Stimulated activated naive B cell treated with anti-CD40 and anti-IgM and Interleukin-4, amounts not matched to agents 10 μg/mL and 1 μg/mL and 100 μg/mL, for 72 hours (primary cell): ENCODE data around the gene MACROD2.

ENCODE experiments used
- ATAC-seq, 2 donors: fragments of 150-1000 bp; cut with Tn5 transposase; replicated peaks; 2 replicates each; pipeline ENCODE4 v1.10.0; 2021; ENCODE audit warnings: moderate library complexity in 1 of 2
- DNase-seq: peaks from one replicate; pipeline ENCODE4 v3.0.0; 2021
- H3K27ac Mint-ChIP-seq: one replicate; pipeline ENCODE4 v1.8.0; 2022; ENCODE audit warnings: mild to moderate bottlenecking, mixed read lengths
- H3K27me3 Mint-ChIP-seq, 2 donors: one replicate each; pipeline ENCODE4 v1.8.0; 2022; ENCODE audit warnings: mixed read lengths in 2 of 2
- H3K36me3 Mint-ChIP-seq, 2 donors: one replicate each; pipeline ENCODE4 v1.8.0; 2022; ENCODE audit warnings: mixed read lengths in 2 of 2, mild to moderate bottlenecking in 1 of 2
- H3K4me1 Mint-ChIP-seq, 2 donors: one replicate each; pipeline ENCODE4 v1.8.0; 2022; ENCODE audit warnings: mixed read lengths in 2 of 2, mild to moderate bottlenecking in 1 of 2
- H3K4me3 Mint-ChIP-seq, 2 donors: one replicate each; pipeline ENCODE4 v1.8.0; 2022; ENCODE audit warnings: mild to moderate bottlenecking in 2 of 2, mixed read lengths in 2 of 2, moderate library complexity in 1 of 2
- H3K9me3 Mint-ChIP-seq, 2 donors: one replicate each; pipeline ENCODE4 v1.8.0; 2022; ENCODE audit warnings: mixed read lengths in 2 of 2, mild to moderate bottlenecking in 1 of 2

MACROD2 gene

DNA sequence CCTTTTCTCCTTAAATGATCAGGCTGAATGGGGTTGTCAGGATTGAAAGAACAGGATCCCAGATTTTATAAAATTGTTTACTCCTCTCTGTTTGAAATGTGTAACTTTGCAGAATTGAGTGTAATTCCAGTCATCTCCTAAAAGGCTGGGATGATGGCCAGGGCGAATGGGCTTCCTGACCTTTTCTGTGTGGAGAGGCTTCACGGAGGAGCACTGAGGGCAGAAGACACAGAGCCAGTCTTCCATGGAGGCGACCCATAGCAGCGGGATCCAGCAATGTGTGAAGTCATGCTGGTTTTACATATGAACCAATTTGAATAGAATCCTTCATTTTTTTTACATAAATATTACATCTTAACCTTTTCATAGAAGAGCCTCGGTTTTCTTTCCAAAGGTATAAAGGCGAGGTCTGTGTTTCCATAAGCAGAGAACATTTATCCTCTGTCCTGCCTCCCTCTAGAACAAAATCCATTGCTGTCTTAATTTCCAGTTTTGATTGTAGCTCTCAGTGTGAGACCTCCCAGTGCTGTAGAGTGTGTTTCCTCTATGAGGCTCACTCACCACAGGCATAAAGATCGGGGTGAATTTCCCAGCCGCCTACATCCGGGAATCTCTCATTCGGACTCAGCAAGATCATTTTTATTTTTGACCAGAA lies 711.8 kb downstream of the MACROD2 start:
- Mint-ChIP-seq H3K9me3 (no peaks in the 10 kb centered on the region), H3K4me1 (peaks cover 0 to 4% of the 10 kb centered on the region in 2 donors), H3K4me3 (no peak overlapping the region), H3K27me3 (no peaks in the 10 kb centered on the region), H3K27ac (no peak overlapping the region), H3K36me3 (no peaks in the 10 kb centered on the region)
- ATAC-seq (no peak), DNase-seq (no peak)

DNA sequence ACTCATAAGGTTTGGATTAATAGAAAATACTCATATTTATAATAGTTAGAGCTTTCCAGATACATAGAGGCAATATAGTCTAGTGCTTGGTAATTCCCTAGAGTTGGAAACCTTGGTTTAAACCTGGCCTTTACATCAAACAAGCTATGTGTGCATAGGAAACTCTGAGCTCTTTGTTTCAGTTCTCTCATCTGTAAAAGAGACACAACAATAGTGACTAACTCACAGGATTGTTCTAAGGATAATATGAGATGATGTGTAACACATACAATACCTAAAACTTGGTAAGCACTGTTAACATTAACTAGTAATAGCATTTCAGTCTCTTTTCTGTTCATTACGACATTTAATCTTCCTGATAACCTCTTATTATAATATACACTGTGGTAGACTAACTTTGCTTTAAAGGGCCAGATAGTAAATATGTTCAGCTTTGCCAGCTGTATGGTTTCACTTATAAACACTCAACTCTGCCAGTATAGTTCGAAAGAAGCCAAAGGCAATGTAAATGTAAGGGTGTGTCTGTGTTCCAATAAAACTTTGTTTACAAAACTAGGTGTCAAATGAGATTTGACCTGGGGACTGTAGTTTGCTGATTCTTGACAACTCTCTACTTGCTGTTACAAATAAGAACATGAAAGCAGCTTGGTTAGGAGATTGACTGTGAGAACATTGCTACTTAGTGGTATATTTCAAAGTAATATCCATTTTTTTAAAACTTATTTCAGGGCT lies 712.7 kb downstream of the MACROD2 start:
- DNase-seq, result no peak

DNA sequence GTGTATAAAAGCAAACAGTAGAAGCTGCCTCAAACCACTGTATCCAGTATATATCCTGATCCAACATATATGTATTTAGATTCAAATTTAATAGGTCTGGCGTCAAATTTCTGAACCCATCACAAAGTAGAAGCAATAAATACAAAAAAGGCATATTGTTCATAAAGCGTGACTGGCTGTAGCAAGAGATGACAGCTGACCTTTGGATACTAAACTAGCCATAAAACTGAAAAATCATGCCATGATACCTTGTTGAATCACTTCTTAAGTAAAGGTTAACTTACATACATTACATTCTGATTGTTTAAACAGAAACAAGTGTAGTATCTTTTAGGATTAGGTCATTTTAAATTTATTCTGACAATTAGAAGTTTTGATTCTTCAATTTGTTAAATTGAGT lies 714.1 kb downstream of the MACROD2 start:
- Mint-ChIP-seq H3K27ac (no peak overlapping the region), H3K27me3 (no peaks in the 10 kb centered on the region), H3K4me1 (peaks cover 0 to 4% of the 10 kb centered on the region in 2 donors), H3K4me3 (no peak overlapping the region), H3K9me3 (no peaks in the 10 kb centered on the region), H3K36me3 (no peaks in the 10 kb centered on the region)
- no peak for ATAC-seq
- no peak for DNase-seq

More for the DNA sequence above, 712.7 kb downstream of the MACROD2 start:
- Mint-ChIP-seq H3K27ac (no peak overlapping the region), H3K9me3 (no peaks in the 10 kb centered on the region), H3K4me3 (no peak overlapping the region), H3K27me3 (no peaks in the 10 kb centered on the region), H3K4me1 (peaks cover 0 to 4% of the 10 kb centered on the region in 2 donors), H3K36me3 (no peaks in the 10 kb centered on the region)
- ATAC-seq, result peak in 1 of 2 donors; percentile 33

DNA sequence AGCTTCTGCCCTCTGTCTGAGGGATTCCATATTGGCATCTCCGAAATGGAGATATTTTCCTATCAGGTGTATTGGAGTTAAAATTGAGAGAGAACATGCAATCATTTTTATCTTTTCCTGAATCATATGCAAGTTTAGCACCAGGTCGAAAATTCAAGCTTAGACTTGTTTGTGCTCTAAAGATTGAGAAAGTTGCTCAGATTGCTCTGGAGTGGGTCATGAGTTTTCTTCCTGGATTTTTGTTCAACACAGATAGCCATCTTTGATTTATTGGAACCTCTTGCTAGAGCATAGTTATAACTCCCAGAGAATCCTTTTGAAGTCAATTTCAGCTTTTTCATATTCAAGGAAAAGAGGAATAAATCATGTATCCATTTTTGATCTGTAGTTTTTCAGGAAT lies 715.6 kb downstream of the MACROD2 start:
- no peak for DNase-seq
- no peak overlapping the region for H3K27ac Mint-ChIP-seq
- peaks cover 0 to 4% of the 10 kb centered on the region in 2 donors for H3K4me1 Mint-ChIP-seq
- H3K36me3 Mint-ChIP-seq, result no peaks in the 10 kb centered on the region
- peaks cover 0 to 1% of the 10 kb centered on the region in 2 donors for H3K9me3 Mint-ChIP-seq
- no peak for ATAC-seq
- no peak overlapping the region for H3K4me3 Mint-ChIP-seq
- no peaks in the 10 kb centered on the region for H3K27me3 Mint-ChIP-seq

DNA sequence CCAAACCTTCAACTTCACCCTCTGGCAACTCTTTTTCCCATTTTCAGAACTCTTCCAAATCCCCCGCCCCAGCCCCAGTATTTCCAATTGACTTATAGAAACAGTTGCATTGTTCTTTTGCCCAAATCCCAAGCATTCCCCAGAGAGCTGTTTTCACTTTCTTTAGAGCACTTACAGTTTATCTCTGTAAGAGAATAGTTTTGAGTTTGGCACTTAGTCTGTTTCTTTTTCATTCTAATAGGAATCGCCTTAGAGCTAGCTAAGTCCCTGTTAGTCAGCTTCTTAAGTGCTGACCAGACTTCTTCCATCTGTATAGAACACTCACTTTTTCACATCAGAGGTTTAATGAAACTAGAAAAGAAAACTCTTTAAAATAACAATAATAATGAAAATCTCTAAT lies 716.3 kb downstream of the MACROD2 start:
- ATAC-seq (no peak), DNase-seq (no peak)
- Mint-ChIP-seq H3K27me3 (no peaks in the 10 kb centered on the region), H3K9me3 (peaks cover 0 to 1% of the 10 kb centered on the region in 2 donors), H3K4me1 (peaks cover 0 to 4% of the 10 kb centered on the region in 2 donors), H3K27ac (no peak overlapping the region), H3K4me3 (no peak overlapping the region), H3K36me3 (no peaks in the 10 kb centered on the region)

DNA sequence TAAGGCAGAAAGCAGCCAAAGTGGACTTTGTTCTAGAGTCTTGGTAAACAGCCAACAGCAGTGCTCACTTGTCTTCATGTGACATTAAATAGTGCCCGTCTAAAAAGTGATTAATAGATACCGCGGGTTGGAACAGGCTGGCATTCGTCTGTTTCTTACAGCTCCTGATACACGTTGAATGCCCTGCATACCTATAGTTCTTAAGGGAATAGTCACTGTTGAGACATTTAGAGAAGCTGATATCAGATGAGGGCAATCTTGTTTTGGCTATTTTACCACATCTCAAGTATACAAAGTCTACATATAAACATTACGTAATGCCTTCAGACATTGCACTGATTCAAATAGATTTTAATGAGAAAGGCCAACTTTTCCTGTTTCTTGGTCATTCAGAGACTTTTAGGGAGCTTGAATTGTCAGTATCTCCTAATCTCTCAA lies 717.0 kb downstream of the MACROD2 start:
- Mint-ChIP-seq H3K9me3 (peaks cover 0 to 1% of the 10 kb centered on the region in 2 donors), H3K4me1 (peaks cover 0 to 4% of the 10 kb centered on the region in 2 donors), H3K4me3 (no peak overlapping the region), H3K27ac (no peak overlapping the region), H3K27me3 (no peaks in the 10 kb centered on the region), H3K36me3 (no peaks in the 10 kb centered on the region)
- DNase-seq (no peak), ATAC-seq (no peak)

DNA sequence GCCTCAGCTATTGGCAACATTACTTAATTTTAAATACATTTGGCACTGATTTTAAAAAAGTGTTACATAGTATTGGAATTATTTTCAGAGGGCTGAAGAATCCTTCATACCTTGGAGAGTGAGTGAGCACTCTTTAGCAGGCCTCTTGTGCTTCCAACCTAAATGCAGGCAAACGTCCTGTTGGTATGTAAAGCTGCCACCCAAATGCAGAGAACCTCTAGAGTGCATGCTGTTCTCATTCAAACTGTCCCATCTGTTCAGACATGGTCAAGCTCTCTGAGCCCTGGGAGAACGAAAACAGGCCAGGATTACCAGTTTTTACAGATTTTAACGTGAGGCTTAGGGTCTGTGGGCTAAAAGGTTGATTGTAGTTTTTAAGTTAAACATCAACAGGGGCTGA lies 720.1 kb downstream of the MACROD2 start:
- no peak for ATAC-seq
- peaks cover 0 to 1% of the 10 kb centered on the region in 2 donors for H3K9me3 Mint-ChIP-seq
- no peaks in the 10 kb centered on the region for H3K27me3 Mint-ChIP-seq
- DNase-seq, result no peak
- no peak overlapping the region for H3K27ac Mint-ChIP-seq
- no peaks in the 10 kb centered on the region for H3K36me3 Mint-ChIP-seq
- H3K4me3 Mint-ChIP-seq, result no peak overlapping the region
- H3K4me1 Mint-ChIP-seq, result no peaks in the 10 kb centered on the region

DNA sequence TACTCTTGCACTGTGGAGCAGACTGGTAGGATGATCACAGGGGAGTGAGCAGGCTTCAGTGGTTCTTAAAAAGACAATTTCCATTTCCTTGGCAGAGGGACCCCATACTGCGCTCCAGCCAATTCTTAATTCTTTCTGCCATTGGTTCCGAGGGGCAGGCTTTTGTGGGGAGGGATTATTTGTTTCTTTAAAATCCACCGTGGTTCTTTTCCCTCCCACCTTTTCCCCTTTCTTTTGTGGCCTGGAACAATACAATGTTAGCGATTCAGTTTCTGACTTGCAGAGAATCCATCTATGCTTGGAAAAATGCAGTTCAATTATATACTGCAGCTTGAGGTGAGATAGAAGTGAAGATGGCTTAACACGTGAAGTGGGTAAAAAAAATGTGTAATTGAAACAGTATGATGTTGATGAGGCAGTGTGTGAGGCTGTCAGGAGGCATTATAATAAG lies 721.1 kb downstream of the MACROD2 start:
- peaks cover 0 to 1% of the 10 kb centered on the region in 2 donors for H3K9me3 Mint-ChIP-seq
- no peak overlapping the region for H3K4me3 Mint-ChIP-seq
- DNase-seq, result no peak
- no peaks in the 10 kb centered on the region for H3K4me1 Mint-ChIP-seq
- H3K27ac Mint-ChIP-seq, result no peak overlapping the region
- no peaks in the 10 kb centered on the region for H3K27me3 Mint-ChIP-seq
- ATAC-seq, result no peak
- no peaks in the 10 kb centered on the region for H3K36me3 Mint-ChIP-seq

DNA sequence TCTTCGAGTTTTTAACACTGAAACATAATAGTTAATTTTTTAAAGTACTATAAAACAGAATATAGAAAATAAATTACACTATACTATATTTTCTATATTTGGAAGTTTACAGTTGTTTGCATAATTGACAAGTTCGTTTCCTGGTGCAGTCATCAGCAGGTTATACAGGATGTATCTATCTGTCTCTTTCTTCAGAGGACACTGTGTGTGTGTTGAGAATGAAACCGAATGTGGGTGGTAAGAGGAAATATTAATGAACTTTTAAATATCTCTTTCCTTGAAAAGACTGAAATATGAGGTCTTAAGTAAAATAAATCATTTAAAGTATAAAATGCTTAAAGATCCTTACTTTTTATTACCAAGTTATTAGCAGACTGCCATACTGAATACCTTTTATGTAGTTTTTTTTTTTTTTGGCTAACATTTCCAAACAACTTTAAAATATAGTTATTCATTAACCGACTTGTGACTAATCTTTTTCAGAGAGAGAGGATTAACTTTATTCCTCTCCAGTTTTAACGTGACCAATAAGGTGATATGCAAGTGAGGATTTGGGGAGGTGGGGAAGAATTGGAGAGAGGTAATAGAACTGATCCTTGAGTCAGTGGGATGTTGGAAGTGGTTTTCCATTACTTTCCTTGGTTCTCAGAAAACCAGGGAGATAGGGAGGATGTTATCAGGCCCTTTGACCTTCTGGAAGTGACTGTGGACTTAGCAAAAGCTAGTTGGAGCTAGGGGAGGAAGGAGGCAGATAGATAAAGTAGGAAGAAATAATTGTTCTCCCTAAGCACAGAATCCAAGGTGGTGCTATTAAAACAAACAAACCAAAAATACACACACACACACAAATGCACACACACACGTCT lies 722.1 kb downstream of the MACROD2 start:
- ATAC-seq (no peak), DNase-seq (no peak)
- no peaks in the 10 kb centered on the region for H3K4me1 Mint-ChIP-seq
- H3K27me3 Mint-ChIP-seq, result no peaks in the 10 kb centered on the region
- H3K9me3 Mint-ChIP-seq, result peaks cover 0 to 1% of the 10 kb centered on the region in 2 donors
- no peak overlapping the region for H3K4me3 Mint-ChIP-seq
- H3K36me3 Mint-ChIP-seq, result no peaks in the 10 kb centered on the region
- no peak overlapping the region for H3K27ac Mint-ChIP-seq

DNA sequence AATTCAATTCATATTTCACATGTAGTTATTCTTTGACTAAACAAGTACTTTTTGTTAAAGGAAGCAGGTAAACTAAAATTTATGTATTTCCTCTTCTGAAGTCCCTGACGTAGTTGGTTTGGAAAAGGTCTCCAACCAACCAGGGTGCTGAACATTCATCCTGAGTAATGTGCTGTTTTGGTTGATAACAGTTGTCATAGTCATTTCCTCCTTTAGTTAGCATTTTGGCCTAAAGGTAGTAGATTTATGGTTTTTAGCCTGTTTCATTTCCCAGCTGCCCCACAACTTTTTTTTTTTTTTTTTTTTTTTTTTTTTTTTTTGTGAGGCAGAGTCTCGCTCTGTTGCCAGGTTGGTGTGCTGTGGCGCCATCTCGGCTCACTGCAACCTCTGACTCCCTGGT lies 724.9 kb downstream of the MACROD2 start:
- no peaks in the 10 kb centered on the region for H3K4me1 Mint-ChIP-seq
- no peak overlapping the region for H3K27ac Mint-ChIP-seq
- ATAC-seq, result peak in 1 of 2 donors; percentile 29
- no peaks in the 10 kb centered on the region for H3K36me3 Mint-ChIP-seq
- no peaks in the 10 kb centered on the region for H3K9me3 Mint-ChIP-seq
- no peaks in the 10 kb centered on the region for H3K27me3 Mint-ChIP-seq
- no peak for DNase-seq
- no peak overlapping the region for H3K4me3 Mint-ChIP-seq

DNA sequence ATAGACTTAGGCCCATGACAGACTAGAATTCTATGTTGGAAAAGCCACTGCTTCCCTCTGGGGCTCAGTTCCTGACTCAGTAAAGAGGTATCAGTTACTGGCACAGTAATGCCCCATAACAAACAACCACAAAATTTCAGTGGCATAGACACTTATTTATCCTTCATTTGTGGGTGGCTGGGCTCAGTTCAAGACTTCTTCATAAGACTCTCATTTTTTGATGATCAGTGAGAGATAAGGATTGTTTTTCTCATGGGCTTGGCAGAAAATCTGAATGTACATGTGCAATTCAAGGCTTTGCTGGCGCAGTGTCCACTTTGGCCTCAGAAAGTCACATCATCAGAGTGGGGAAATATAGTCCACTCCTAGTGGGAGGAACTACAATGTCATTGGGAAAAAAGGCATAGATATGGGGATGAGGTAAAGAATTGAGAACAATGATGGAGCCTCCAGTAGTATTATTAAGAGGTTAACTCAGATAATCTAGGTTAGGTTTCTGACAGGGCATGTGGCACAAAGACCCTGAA lies 726.7 kb downstream of the MACROD2 start:
- Mint-ChIP-seq H3K36me3 (no peaks in the 10 kb centered on the region), H3K27me3 (no peaks in the 10 kb centered on the region), H3K27ac (no peak overlapping the region), H3K4me3 (no peak overlapping the region), H3K4me1 (no peaks in the 10 kb centered on the region), H3K9me3 (no peaks in the 10 kb centered on the region)
- DNase-seq (no peak), ATAC-seq (no peak)

DNA sequence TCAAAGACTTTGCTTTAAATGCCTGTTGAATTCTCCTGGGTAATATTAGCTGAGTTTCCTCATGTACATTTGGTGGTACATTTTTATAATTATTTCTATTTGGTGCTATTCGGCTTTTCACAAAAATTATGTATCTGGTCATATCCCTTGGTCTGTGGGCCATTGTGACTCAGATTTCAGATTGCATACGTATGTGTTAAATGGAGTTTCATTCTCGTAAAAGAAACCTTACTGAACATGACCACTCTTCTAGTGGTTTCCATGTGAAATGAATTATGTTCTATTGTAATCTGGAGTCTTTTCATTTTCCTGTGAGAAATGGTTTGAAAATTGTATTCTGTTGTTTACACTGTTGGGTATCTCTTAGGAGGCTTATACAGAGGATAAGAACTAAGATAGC lies 728.3 kb downstream of the MACROD2 start:
- Mint-ChIP-seq H3K36me3 (no peaks in the 10 kb centered on the region), H3K9me3 (no peaks in the 10 kb centered on the region), H3K27ac (no peak overlapping the region), H3K27me3 (no peaks in the 10 kb centered on the region), H3K4me1 (no peaks in the 10 kb centered on the region), H3K4me3 (no peak overlapping the region)
- ATAC-seq (no peak), DNase-seq (no peak)

DNA sequence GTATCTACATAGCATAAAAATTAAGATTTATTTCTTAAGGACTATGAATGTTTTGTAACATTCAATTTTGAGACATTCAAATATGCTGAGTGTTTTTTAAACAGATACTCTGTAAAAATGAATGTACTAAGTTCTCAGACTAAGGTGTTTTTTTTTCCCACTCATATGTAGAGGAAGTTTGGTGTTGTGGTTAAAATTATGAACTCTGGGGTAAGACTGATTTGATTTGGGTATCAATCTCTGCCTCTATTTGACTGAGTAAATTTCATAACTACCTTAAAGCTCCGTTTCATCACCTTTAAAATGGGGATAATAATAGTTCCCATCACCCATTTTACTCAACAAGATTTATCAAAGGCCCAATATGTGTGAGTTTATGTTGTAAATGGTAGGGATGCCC lies 728.7 kb downstream of the MACROD2 start:
- Mint-ChIP-seq H3K27me3 (no peaks in the 10 kb centered on the region), H3K36me3 (no peaks in the 10 kb centered on the region), H3K27ac (no peak overlapping the region), H3K4me1 (no peaks in the 10 kb centered on the region), H3K4me3 (no peak overlapping the region), H3K9me3 (no peaks in the 10 kb centered on the region)
- ATAC-seq (no peak), DNase-seq (no peak)

DNA sequence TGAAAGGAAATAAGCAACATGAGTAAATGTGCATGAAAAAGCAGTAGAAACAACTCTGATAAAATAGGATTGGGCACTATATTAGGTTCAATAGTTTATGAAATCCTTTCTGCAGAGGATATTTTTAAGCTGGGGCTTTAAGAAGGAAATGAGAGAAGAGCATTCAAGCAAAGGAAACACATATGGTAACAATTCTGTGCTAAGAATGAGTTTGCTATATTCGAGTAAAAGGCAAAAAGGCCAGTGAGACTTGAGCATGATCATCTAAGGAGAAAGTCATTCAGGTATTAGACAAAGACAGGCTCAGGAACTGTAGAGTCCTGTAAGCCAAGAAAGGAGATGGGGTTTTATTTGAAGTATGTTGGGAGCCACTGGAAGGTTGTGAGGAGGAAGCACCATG lies 729.2 kb downstream of the MACROD2 start:
- H3K27ac Mint-ChIP-seq, result no peak overlapping the region
- DNase-seq, result no peak

More for the DNA sequence above, 729.2 kb downstream of the MACROD2 start:
- H3K36me3 Mint-ChIP-seq, result no peaks in the 10 kb centered on the region
- H3K27me3 Mint-ChIP-seq, result no peaks in the 10 kb centered on the region
- no peaks in the 10 kb centered on the region for H3K4me1 Mint-ChIP-seq
- no peaks in the 10 kb centered on the region for H3K9me3 Mint-ChIP-seq
- H3K4me3 Mint-ChIP-seq, result no peak overlapping the region
- ATAC-seq, result no peak
